ENCODE results near the gene RAB13. TPM values are rescaled to one million over a fixed set of nuclear protein-coding genes. Genes with fewer than 3 reads are reported as not detected.

RAB13 gene
- total and polyA plus RNA-seq, 2 donors (not counting 3 experiments of a cell fraction or from before 2014, with no cell fraction given): 76.0 to 124 TPM

DNA sequence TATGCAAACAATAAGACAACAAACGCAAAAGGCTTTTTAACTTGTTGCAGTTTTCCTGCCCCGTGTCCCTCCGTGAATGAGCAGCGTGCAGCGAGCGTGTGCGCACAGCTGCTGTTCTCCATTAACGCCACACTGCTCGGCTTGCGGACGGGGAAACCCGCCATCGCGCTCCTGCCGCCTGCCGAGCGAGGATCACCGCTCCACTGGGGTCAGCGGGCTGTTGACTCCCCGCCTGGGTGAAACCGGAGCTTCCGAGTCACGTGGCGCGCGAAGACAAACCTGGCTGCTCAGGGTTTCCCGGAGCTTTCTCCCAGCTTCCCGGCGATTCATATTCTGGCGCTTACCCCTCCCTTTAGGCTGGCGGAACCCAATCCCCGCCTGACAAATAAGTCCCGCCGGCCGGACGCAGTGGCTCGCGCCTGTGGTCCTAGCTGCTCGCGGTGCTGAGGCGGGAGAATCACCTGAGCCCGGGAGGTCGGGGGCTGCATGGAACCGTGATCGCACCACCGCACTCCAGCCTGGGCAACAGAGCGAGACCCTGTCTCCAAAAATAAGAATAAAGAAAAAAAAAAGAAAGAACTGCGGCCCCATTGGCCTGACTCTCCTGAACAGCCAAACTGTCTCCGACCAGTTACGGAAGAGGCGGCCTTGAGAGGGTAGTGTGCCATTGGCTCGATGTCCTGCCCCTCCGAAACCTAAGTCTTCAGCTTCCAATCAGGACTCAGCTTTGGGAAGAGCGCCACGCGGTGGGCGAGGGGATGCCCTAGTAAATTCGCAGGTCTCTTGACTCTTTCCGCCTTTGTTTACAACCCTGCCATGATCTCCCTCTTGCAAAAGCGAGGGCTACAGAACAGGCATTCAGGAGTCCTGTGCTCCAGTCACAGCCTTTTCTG is 18.8 kb downstream of the RAB13 start, which contains the start of gene CREB3L4:
Gene CREB3L4 (plus strand): TSS at position 796 of the 893 bp plus-strand sequence. CDS start 624 bp downstream, outside the sequence.
- peak within 1 kb of the TSS; percentile 29 for H3K27ac ChIP-seq (ENCODE audit: insufficient read depth, low read depth, low read length)
- peaks cover 34% of the 10 kb centered on the region for H3K4me1 ChIP-seq (ENCODE audit: control insufficient read depth, extremely low read depth, insufficient read depth, low read length)
- FAIRE-seq (peak; percentile 97), DNase-seq (ENCODE audit: low read depth, low spot score) (peak; percentile 97)
- dilution Hi-C loops (cut with MboI; ENCODE audit: extremely low pct_ligation_motif_present, low sequenced_read_pairs): no loop called here
- peak within 1 kb of the TSS; percentile 66 for H3K9ac ChIP-seq (replicated peaks; ENCODE audit: extremely low read depth, insufficient read depth, low read length)
- TSS peak; percentile 12 for BruUV-seq (replicated peaks)
- no peaks in the 10 kb centered on the region for H3K27me3 ChIP-seq (ENCODE audit: control insufficient read depth in 2 of 2, insufficient read depth in 2 of 2, low read length in 2 of 2)
- H2AFZ ChIP-seq (ENCODE audit: low read depth, low read length): peak within 1 kb of the TSS; percentile 51
- H3K9me1 ChIP-seq (replicated peaks; ENCODE audit: control insufficient read depth, extremely low read depth, insufficient read depth, low read length): no peaks in the 10 kb centered on the region
- H3K79me2 ChIP-seq (ENCODE audit: control insufficient read depth, insufficient read depth, low read length): peaks cover 2% of the 10 kb centered on the region
- H3K36me3 ChIP-seq (ENCODE audit: control insufficient read depth in 2 of 2, extremely low read depth in 1 of 2, insufficient read depth in 2 of 2, low read length in 2 of 2): no peaks in the 10 kb centered on the region
- TF ChIP-seq POLR2A (IDR thresholded peaks at IDR 0.05; ENCODE audit: low read depth, low read length) (peak; percentile 73), JUN (IDR thresholded peaks at IDR 0.05; ENCODE audit: borderline replicate concordance, insufficient read depth, insufficient read length, low read depth) (no peak), EZH2 (IDR thresholded peaks at IDR 0.05; ENCODE audit: borderline replicate concordance, low read depth, low read length, severe bottlenecking) (no peak), GATA2 (IDR thresholded peaks at IDR 0.05; ENCODE audit: insufficient read depth, insufficient read length, low read depth, low read length) (no peak), FOS (IDR thresholded peaks at IDR 0.05; ENCODE audit: borderline replicate concordance, insufficient read depth, low read length) (no peak), MYC (IDR thresholded peaks at IDR 0.05; ENCODE audit: low read depth, low read length) (no peak), POLR2AphosphoS5 (IDR thresholded peaks at IDR 0.05; ENCODE audit: insufficient read depth, low read depth, low read length) (peak; percentile 58)
- TF ChIP-seq, protein P1, sequence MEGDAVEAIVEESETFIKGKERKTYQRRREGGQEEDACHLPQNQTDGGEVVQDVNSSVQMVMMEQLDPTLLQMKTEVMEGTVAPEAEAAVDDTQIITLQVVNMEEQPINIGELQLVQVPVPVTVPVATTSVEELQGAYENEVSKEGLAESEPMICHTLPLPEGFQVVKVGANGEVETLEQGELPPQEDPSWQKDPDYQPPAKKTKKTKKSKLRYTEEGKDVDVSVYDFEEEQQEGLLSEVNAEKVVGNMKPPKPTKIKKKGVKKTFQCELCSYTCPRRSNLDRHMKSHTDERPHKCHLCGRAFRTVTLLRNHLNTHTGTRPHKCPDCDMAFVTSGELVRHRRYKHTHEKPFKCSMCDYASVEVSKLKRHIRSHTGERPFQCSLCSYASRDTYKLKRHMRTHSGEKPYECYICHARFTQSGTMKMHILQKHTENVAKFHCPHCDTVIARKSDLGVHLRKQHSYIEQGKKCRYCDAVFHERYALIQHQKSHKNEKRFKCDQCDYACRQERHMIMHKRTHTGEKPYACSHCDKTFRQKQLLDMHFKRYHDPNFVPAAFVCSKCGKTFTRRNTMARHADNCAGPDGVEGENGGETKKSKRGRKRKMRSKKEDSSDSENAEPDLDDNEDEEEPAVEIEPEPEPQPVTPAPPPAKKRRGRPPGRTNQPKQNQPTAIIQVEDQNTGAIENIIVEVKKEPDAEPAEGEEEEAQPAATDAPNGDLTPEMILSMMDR (IDR thresholded peaks at IDR 0.05; ENCODE audit: extremely low read depth in 1 of 2, insufficient read depth in 1 of 2, low read depth in 1 of 2, low read length in 2 of 2): peak in 1 of 2 donors; percentile 51
- TF ChIP-seq, protein P2, sequence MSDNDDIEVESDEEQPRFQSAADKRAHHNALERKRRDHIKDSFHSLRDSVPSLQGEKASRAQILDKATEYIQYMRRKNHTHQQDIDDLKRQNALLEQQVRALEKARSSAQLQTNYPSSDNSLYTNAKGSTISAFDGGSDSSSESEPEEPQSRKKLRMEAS (IDR thresholded peaks at IDR 0.05; ENCODE audit: insufficient read depth, insufficient read length): peak; percentile 89
- no peaks in the 10 kb centered on the region for H4K20me1 ChIP-seq (replicated peaks; ENCODE audit: control insufficient read depth, extremely low read depth, insufficient read depth, low read length)
- intact Hi-C loops (cut with micrococcal nuclease): no loop called here
- POLR2A ChIA-PET: interaction anchor here (0.8 to 1.8 kb wide), 3 partner anchors 10 to 23 kb away, joined by 3 to 12 read pairs (median 8); partner anchors contain the start of genes JTB and RPS27
- CTCF ChIA-PET: interaction anchor here (0.7 to 4.7 kb wide), 11 partner anchors 9 to 170 kb away, joined by 3 to 37 read pairs (median 9); partner anchors contain the start of genes CRTC2, DENND4B, JTB and RAB13
- H3K9me3 ChIP-seq (replicated peaks; ENCODE audit: control insufficient read depth, insufficient read depth, low read length): no peaks in the 10 kb centered on the region
- H3K4me3 ChIP-seq (replicated peaks in 1 of 3; ENCODE audit: insufficient read depth in 1 of 3, low read depth in 1 of 3, low read length in 3 of 3): peak within 1 kb of the TSS; percentile 42 to 68 (median 62)
- peak within 1 kb of the TSS; percentile 83 for H3K4me2 ChIP-seq (ENCODE audit: insufficient read depth, low read length)
